PFSK-1 (cell line): ENCODE results near the gene TNMD.

Source experiments
- FOXP2 ChIP-seq: optimal IDR thresholded peaks from 2 replicates; pipeline ENCODE3; 2011; ENCODE audit warnings: borderline replicate concordance, control low read depth, inconsistent platforms; ENCODE audit not compliant: insufficient read depth; ENCODE audit errors: extremely low read length, extremely low read depth
- POLR2AphosphoS5 ChIP-seq: IDR thresholded peaks from 2 replicates; pipeline ENCODE4 v1.6.1; 2012; ENCODE audit warnings: low read depth, mild to moderate bottlenecking, control low read depth, low read length, moderate library complexity
- REST ChIP-seq, 2 experiments: IDR thresholded peaks; 2 replicates each; pipeline versions ENCODE4 v1.6.1 to v1.8.0; 2011 to 2012; ENCODE audit warnings: low read depth in 2 of 2, low read length in 2 of 2, control low read depth in 1 of 2, inconsistent platforms in 1 of 2, mild to moderate bottlenecking in 1 of 2, moderate library complexity in 1 of 2; ENCODE audit not compliant: insufficient read depth in 1 of 2
- SIN3A ChIP-seq: IDR thresholded peaks from 2 replicates; pipeline ENCODE4 v1.6.1; 2012; ENCODE audit warnings: mild to moderate bottlenecking, low read length, moderate library complexity, borderline replicate concordance; ENCODE audit not compliant: insufficient read depth
- TAF1 ChIP-seq: IDR thresholded peaks from 2 replicates; pipeline ENCODE4 v1.6.1; 2012; ENCODE audit warnings: low read length, control low read depth, borderline replicate concordance; ENCODE audit not compliant: insufficient read depth

Gene TNMD

GRCh38 chrX:100606753-100607152, 22.0 kb downstream of the TNMD start:
- TF ChIP-seq POLR2AphosphoS5 (no peak), FOXP2 (no peak), REST (IDR thresholded peaks at IDR 0.05; ENCODE audit: insufficient read depth in 1 of 2, low read depth in 2 of 2, low read length in 2 of 2) (no peak), TAF1 (no peak), SIN3A (no peak)

- TF ChIP-seq TAF1 (no peak), POLR2AphosphoS5 (no peak), FOXP2 (no peak), SIN3A (no peak), REST (IDR thresholded peaks at IDR 0.05; ENCODE audit: insufficient read depth in 1 of 2, low read depth in 2 of 2, low read length in 2 of 2) (no peak)
Measured at GRCh38 chrX:100609591-100609990, 24.9 kb downstream of the TNMD start.

- TF ChIP-seq SIN3A: no peak
- no peak for TF ChIP-seq TAF1
- no peak for TF ChIP-seq REST (IDR thresholded peaks at IDR 0.05; ENCODE audit: insufficient read depth in 1 of 2, low read depth in 2 of 2, low read length in 2 of 2)
- no peak for TF ChIP-seq FOXP2
- TF ChIP-seq POLR2AphosphoS5: no peak
Measured at GRCh38 chrX:100611951-100612350, 27.2 kb downstream of the TNMD start.

GRCh38 chrX:100615005-100615404, 30.3 kb downstream of the TNMD start:
- TF ChIP-seq REST (IDR thresholded peaks at IDR 0.05; ENCODE audit: insufficient read depth in 1 of 2, low read depth in 2 of 2, low read length in 2 of 2): no peak
- TF ChIP-seq TAF1: no peak
- no peak for TF ChIP-seq POLR2AphosphoS5
- TF ChIP-seq SIN3A: no peak
- no peak for TF ChIP-seq FOXP2

- no peak for TF ChIP-seq SIN3A
Measured at GRCh38 chrX:100623001-100623400, 38.3 kb downstream of the TNMD start.
